Hepatocyte (in vitro differentiated cells): Measurements from ENCODE around the gene CTXND1.

Experiments
- CTCF ChIP-seq: fragments of 200-600 bp; sonication (generic); IDR thresholded peaks from 2 replicates; pipeline ENCODE4 v1.5.1; 2016; ENCODE audit warnings: antibody characterized with exemption, mild to moderate bottlenecking; ENCODE audit not compliant: poor library complexity
- EZH2 ChIP-seq: fragments of 200-600 bp; sonication (generic); IDR thresholded peaks from 2 replicates; pipeline ENCODE4 v1.6.1; 2016; ENCODE audit warnings: antibody characterized with exemption, mild to moderate bottlenecking, borderline replicate concordance
- EZH2phosphoT487 ChIP-seq: fragments of 200-600 bp; sonication (generic); IDR thresholded peaks from one replicate; pipeline ENCODE4 v1.6.1; 2018; ENCODE audit warnings: antibody characterized with exemption, mild to moderate bottlenecking, low read depth, moderate library complexity; ENCODE audit not compliant: unreplicated experiment, severe bottlenecking

GRCh38 chr15:80233581-80233980 is 18.4 kb downstream of the CTXND1 start:
- TF ChIP-seq CTCF (no peak), EZH2phosphoT487 (no peak), EZH2 (no peak)
